TTC549 (cell line): ENCODE measurements around the gene CDK14.
"Not testable (repeated sequence)": the region's sequence is repeated elsewhere in the genome, so short reads cannot be mapped to it uniquely, and the experiment has no call there.

Experiments used
- FAIRE-seq: peaks from 2 replicates; lab custom pipeline; 2012; peaks lifted over from hg19 to GRCh38; lab: Jason Lieb, UNC

CDK14 gene

GRCh38 chr7:91165006-91165845 is 569.1 kb downstream of the CDK14 start:
- no peak for FAIRE-seq

GRCh38 chr7:91165846-91166230 is 569.7 kb downstream of the CDK14 start:
- FAIRE-seq, result no peak

- FAIRE-seq, result no peak
Measured at GRCh38 chr7:91168871-91169829, 573.0 kb downstream of the CDK14 start.

GRCh38 chr7:91169830-91170191 is 573.7 kb downstream of the CDK14 start:
- FAIRE-seq, result no peak

GRCh38 chr7:91173265-91173664 is 577.1 kb downstream of the CDK14 start:
- not testable (repeated sequence) for FAIRE-seq

- FAIRE-seq, result no peak
Measured at GRCh38 chr7:91180746-91181145, 584.6 kb downstream of the CDK14 start.

GRCh38 chr7:91181949-91182348 is 585.8 kb downstream of the CDK14 start:
- FAIRE-seq, result no peak

- FAIRE-seq, result no peak
Measured at GRCh38 chr7:91182819-91183764, 587.0 kb downstream of the CDK14 start.

- no peak for FAIRE-seq
Measured at GRCh38 chr7:91185771-91186170, 589.6 kb downstream of the CDK14 start.

- FAIRE-seq, result no peak
Measured at GRCh38 chr7:91187061-91187460, 590.9 kb downstream of the CDK14 start.

GRCh38 chr7:91191771-91192170 is 595.6 kb downstream of the CDK14 start:
- no peak for FAIRE-seq

- FAIRE-seq, result no peak
Measured at GRCh38 chr7:91193141-91193540, 597.0 kb downstream of the CDK14 start.

GRCh38 chr7:91194841-91195240 is 598.7 kb downstream of the CDK14 start:
- FAIRE-seq, result no peak

- FAIRE-seq, result no peak
Measured at GRCh38 chr7:91196058-91196457, 599.9 kb downstream of the CDK14 start.

GRCh38 chr7:91198371-91198770 is 602.2 kb downstream of the CDK14 start:
- FAIRE-seq, result no peak

- no peak for FAIRE-seq
Measured at GRCh38 chr7:91199601-91200000, 603.5 kb downstream of the CDK14 start.

- FAIRE-seq, result no peak
Measured at GRCh38 chr7:91201442-91202113, 605.5 kb downstream of the CDK14 start.

GRCh38 chr7:91206361-91206960 is 610.3 kb downstream of the CDK14 start:
- no peak for FAIRE-seq

GRCh38 chr7:91212582-91212981 is 616.5 kb downstream of the CDK14 start:
- no peak for FAIRE-seq

GRCh38 chr7:91226411-91226810 is 630.3 kb downstream of the CDK14 start:
- no peak for FAIRE-seq

- FAIRE-seq, result no peak
Measured at GRCh38 chr7:91228327-91228726, 632.2 kb downstream of the CDK14 start.
